Measurements from ENCODE around the gene ABCA6.
"Not testable (repeated sequence)": the region's sequence is repeated elsewhere in the genome, so short reads cannot be mapped to it uniquely, and the experiment has no call there.

ABCA6 gene, protein sequence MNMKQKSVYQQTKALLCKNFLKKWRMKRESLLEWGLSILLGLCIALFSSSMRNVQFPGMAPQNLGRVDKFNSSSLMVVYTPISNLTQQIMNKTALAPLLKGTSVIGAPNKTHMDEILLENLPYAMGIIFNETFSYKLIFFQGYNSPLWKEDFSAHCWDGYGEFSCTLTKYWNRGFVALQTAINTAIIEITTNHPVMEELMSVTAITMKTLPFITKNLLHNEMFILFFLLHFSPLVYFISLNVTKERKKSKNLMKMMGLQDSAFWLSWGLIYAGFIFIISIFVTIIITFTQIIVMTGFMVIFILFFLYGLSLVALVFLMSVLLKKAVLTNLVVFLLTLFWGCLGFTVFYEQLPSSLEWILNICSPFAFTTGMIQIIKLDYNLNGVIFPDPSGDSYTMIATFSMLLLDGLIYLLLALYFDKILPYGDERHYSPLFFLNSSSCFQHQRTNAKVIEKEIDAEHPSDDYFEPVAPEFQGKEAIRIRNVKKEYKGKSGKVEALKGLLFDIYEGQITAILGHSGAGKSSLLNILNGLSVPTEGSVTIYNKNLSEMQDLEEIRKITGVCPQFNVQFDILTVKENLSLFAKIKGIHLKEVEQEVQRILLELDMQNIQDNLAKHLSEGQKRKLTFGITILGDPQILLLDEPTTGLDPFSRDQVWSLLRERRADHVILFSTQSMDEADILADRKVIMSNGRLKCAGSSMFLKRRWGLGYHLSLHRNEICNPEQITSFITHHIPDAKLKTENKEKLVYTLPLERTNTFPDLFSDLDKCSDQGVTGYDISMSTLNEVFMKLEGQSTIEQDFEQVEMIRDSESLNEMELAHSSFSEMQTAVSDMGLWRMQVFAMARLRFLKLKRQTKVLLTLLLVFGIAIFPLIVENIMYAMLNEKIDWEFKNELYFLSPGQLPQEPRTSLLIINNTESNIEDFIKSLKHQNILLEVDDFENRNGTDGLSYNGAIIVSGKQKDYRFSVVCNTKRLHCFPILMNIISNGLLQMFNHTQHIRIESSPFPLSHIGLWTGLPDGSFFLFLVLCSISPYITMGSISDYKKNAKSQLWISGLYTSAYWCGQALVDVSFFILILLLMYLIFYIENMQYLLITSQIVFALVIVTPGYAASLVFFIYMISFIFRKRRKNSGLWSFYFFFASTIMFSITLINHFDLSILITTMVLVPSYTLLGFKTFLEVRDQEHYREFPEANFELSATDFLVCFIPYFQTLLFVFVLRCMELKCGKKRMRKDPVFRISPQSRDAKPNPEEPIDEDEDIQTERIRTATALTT (N-terminal part only)

DNA sequence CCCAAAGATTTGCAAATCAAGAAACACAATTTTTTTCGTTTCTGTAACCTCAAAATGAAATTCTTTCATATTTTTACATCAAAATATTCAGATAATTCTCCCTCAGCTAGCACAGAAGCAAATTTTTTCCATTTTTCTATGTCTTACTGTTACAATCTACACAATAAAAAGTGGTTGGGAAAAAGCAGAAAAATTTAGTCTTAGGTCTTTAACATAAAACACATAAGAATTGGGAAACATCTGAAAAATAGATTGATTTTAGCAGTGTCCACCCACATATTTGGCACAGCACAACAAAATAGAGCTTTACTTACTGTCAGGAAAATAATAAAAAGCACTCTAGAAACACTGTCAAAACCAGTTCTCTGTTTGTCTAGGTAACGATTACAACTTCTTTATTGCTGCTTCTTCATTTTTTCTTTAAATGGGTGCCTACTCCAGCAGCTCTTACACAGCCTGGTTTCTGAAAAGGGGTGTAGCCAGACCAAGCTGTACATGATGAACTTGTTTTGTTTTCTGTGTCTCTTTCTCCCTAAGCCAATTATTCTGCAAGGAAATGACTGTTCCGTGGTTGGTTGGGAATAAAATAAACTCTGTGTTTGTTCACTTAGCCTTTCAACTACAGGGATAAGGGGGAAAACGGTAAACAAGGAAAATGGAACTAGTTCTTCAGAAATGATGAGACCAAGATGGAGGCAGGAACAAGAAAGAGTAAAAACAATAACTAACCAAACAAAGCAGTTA, at the start of gene ABCA6:
Gene ABCA6, minus strand, starts transcription at position 465 of the 744 bp plus-strand sequence. CDS start 1,192 bp downstream, outside the sequence.
- DNase-seq, result no peak

DNA sequence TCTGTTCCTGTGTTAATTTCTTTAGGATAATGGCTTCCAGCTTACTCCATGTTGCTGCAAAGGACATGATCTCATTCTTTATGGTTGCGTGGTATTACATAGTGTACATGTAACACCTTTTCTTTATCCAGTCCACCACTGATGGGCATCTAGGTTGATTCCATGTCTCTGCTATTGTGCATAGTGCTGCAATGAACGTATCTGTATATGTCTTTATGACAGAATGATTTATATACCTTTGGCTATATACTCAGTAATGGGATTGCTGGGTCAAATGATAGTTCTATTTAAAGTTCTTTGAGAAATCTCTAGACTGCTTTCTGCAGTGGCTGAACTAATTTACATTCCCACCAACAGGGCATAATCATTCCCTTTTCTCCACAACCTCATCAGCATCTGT, 47.1 kb upstream of the ABCA6 start:
- no peak for DNase-seq

DNA sequence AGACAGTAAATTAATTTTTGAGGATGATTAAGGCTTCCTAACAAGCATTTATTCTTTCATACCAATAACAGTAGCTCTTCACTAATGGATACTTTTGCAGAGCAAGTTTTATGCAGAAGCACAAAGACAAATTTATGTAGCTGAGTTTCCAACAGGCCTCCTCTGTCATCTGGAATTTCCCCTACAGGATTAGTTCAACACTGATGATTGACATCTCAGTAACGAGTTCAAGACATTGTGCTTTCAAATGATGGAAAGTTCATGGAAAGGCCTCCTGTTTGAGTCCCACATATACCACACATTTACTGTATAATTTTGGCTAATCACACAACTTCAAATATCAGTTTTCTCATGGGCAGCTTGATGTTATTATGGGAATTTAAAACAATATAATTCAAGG, 46.4 kb upstream of the ABCA6 start:
- no peak for DNase-seq

DNA sequence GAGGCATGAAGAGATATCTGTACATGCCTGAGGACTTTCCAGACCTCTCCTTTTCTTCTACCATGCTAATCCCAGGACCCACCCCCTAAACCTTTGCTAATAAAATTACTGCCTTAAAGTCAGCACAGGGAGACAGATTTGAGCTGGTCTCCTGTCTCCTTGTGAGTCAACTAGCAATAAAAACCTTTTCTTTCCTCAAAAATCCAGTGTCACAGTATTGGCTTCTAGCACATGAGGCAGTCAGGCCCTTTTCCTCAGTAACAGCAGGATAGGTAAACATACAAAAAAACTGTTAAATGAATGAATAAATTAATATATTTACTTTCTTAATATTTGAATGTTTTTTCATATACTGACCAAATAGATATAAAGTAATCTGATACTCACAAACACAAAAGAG, 45.6 kb upstream of the ABCA6 start:
- DNase-seq, result no peak

DNA sequence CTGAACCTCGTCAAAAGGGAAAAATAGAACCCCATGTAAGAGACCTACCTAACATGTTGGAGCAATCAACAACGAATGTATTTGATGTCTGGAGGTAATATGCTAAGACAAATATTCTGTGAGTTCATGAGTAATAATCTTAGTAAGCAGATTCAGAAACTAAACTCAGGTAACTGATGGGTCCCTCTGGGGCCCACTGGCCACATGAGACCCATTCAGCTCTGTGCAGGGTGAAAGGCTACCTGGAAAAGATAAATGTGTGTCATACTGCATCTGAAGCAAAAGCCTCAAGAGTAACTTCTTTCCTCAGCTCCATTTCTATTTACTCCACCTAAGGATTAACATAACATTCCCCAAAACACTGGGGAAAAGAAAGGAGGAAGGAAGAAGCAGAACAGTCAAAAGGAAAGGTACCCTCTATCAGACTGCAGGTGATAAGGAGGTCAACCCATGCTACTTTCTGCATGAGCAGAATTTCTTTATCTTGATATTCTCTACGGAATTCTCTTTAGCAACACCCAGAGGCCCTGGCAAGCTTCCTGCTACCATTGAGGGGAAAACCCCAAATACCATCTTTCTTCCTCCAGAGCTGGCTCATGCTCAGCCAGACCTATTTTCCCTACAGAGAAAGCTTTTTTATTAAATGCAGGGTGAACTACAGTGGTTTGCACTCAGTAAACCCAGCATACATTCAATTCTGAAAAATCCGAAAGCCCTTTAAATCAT, 37.7 kb upstream of the ABCA6 start:
- no peak for DNase-seq

DNA sequence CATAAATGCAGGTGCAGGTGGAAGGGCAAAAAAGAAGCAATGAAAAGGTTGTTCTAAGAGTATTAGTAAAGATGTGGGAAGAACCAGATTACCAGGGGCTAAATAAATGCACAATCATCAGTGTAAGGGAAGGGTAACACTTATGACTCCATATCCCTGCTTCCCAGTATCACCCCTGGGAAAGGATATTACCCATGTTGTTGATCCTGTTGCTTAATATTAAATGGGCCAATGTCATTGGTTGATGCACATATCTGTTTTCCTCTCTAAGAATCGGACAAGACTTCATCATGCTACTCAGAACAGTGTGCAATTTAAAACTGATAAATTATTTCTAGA, 34.7 kb upstream of the ABCA6 start:
- DNase-seq, result no peak

DNA sequence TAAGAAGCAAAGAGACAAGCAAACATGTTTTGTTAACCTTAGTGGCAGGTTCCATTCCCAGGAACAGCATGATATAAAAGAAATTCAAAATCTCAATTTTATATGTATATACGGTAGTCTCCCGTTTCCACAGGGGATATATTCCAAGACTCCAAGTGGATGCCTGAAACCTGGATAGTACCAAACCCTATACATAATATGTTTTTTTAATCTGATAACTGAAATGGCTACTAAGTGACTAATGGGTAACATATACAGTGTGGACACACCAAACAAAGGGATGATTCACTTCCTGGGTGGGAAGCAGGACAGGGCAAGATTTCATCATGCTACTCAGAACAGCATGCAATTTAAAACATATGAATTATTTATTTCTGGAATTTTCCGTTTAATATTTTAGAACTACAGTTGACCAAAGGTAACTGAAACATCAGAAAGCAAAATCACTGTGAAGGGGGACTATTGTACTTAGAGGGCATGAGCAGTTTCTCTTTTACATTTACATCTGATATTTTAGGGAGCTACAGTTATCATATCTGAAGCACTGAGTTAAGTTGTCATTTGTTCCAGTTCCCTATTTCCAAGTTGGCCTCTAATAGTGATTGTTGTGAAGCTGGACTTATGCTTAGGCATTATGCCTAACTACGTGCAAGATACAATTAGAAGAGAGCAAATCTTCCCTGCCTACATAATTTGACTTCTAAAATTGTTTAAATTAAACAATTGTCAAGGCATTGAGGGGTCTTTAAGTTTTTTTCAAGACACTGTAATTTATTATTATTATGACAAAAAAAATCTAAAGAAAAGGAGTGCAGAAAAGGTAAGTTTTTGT, 34.1 kb upstream of the ABCA6 start:
- DNase-seq, result no peak

DNA sequence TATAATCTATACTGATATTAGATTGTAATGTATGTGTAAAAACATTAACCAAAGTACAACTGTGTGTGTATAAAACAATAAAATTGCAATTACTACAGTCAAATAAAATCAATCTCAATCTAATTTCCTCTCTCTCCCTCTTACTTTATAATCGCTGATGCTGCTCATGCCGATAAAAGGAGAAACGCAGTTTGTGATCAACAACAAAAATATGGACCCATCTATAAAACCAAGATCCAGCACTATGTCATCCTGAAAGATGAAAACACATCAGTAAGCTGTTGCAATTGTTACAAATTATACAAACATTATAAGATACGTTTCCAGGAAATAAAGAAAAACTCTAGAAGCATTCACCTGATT, 33.5 kb upstream of the ABCA6 start:
- no peak for DNase-seq

DNA sequence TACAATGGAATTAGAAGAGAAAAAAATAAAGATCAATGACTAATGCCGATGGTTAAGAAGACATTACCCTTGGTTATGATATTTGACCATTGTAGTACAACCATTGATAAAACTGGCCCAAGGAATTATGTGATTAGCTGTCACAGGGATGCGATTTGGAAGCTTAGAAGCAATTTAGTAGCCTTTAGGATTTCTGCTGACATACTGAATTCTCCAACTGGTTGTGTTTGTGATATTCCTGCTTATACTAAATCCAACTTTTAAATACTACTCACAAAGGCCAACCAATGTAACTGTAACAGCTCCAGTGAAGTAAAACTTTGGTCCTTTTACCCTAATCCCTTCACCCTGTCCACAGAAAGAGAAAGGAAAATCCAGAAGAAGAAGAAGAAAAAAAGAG, 31.4 kb upstream of the ABCA6 start:
- no peak for DNase-seq

DNA sequence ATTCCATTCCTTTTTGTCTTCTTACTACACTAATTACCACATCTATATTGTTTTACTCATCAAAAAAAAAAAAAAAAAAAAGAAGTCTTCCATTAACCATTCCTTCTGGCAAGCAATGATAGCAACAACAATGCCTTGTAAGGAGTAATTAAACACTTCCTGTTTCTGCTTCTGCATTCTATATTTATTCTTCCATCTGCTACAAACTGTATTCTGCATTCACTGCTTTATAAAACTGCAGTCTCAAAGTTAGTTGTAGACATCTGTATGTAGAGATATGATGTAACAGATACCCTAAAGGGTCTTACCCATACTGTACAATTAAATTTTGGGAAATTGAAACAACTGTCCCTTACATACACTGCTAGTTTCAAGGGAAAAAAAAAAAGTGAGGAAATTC, 28.7 kb upstream of the ABCA6 start:
- no peak for DNase-seq

DNA sequence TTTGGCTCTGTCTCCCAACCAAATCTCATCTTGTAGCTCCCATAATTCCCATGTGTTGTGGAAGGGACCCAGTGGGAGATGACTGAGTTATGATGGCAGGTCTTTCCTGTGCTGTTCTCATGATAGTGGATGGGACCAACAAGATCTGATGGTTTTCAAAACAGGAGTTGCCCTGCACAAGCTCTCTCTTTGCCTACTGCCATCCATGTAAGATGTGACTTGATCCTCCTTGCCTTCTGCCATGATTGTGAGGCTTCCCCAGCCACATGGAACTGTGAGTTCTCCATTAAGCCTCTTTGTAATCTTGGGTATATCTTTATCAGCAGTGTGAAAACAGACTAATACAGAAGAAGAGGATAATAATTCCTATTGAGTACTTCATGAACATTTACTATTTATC, 26.9 kb upstream of the ABCA6 start:
- DNase-seq, result not testable (repeated sequence)

DNA sequence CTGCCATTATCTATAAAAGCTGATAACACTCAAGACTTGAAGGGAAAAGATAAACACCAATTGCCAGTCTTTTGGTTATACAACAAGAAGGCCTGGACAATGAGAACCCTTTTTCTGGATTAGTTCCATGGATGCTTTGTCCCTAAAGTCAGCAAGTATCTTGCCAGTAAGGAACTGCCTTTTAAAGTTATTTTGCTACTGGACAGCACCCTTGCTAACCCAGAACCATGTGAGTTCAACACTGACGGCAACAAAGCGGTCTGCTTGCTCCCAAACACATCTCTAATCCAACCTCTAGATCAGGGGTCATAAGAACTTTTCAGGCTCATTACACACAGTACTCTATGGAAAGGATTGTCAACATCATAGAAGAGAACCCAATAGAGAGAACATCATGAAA, 25.3 kb upstream of the ABCA6 start:
- no peak for DNase-seq

DNA sequence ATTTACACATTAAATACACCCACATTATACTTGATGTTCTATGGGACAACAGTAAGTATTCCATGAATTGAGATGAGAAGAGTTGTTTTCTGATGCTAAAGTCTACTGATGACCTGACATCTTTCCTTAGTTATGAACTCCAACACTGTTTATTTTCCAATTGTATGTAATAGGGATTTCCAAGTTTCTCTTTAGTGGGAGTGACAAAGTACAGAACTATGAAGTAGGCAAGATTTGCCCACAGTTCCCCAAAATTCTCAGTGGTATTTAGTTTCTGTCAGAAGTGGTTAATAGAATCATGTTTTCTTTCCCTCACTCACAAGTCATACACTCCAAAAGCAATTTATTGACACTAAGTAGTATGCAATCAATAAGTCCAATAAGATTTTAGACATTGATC, 22.5 kb upstream of the ABCA6 start:
- no peak for DNase-seq

DNA sequence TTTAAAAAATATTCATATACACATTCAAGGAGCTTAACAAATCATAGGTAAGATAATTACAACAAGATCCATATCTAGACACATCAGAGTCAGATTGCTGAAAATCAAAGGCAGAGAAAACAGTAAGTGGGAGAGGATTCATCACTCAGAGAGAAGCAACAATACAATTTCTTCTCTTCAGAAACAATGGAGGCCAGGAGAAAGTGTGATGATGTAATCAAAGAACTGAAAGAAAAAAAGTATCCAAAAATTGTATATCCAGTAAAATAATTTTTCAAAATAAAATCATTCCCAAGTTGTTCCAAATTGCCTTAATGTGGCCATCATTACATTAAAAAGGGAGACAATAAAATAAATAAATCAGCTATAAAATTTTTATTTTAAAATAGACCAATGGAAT, 17.7 kb upstream of the ABCA6 start:
- DNase-seq, result no peak

DNA sequence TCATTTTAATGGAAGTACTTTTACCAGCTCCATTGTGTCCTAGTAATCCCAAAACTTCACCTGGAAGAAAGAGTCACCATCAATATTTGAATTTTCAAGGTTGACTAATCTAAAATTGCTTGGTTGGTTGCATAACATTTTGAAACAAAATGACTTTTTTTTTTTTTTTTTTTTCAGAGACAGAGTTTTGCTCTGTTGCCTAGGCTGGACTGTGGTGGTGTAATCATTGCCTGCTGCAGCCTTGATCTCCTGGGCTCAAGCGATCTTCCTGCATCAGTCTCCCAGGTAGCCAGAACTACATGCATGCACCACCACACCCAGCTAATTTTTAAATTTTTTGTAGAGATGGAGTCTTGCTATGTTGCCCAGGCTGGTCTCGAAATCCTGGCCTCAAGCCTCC, 12.6 kb upstream of the ABCA6 start:
- no peak for DNase-seq

DNA sequence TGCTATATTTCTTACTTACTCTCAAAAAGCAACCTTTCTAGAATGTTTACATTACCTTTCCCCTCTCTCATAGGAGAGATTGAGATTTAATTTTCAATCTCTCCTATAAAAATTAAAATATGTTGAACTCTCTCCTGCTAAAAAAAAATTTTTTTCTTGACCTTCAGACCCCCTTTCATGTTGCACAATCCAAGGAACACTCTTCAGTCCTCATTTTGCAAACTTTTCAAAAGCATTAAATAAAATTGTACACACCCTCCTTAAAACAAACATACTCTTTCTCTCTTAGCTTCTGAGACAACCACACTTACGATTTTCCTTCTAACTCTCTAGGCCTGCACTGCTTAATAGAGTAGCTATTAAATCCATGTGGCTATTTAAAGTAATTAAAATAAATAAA, 8.6 kb upstream of the ABCA6 start:
- DNase-seq, result no peak

DNA sequence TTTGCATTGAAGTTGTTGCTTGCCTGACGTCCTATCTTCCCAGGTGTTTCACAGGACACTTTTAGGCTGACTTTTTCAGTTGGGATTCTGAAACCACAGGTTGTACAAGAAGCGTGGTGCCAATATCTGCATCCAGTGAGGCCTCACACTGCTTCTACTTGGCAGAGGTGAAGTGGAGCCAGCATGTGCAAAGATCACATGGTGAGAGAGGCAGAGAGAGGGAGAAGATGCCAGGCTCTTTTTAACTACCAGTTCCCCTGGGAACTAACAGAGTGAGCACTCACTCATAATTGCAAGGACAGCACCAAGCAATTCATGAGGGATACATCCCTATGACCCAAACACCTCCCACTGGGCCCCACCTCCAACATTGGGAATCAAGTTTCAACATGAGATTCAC, 5.8 kb upstream of the ABCA6 start:
- no peak for DNase-seq

DNA sequence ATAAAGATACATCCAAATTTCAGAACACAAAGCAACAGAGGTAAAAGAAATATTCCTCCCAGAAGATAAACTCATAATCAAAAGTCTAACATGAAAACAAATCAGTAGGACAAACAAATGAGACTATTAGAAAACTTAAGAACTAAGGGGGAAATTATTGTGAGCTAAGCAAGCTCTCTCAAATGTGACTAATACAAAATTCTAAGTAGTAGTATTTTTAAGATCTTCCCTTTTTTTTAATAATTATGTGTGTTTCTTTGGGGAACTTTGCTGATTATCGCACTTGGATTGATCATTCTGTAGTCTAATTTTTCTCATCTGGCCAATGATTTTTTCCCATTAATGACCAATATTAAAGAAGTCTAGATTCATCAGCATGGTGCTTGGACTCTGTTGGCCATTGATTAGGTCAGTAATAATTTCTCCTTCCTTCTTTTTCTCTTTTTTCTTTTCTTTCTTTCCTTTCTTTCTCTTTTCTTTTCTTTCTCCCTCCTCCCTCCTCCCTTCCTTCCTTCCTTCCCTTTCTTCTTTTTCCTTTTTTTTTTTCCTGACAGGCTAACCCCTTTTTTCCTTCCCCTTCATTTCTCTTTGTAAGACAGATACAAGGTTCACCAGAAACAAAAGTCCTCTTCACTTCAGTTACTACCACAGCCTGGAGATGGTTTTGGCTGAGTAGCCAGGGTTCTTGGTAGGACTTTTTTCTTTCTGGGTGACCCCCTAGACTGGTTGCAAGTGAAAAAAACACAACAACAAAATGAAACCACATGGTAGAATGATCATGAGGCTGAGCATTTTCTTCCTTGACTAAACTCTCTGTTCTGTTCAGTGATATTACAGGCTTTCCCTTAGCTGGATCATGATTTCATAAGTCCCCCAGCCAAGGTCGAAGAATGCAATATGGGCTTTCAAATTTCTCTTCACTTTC, 2.9 kb upstream of the ABCA6 start:
- DNase-seq, result no peak

DNA sequence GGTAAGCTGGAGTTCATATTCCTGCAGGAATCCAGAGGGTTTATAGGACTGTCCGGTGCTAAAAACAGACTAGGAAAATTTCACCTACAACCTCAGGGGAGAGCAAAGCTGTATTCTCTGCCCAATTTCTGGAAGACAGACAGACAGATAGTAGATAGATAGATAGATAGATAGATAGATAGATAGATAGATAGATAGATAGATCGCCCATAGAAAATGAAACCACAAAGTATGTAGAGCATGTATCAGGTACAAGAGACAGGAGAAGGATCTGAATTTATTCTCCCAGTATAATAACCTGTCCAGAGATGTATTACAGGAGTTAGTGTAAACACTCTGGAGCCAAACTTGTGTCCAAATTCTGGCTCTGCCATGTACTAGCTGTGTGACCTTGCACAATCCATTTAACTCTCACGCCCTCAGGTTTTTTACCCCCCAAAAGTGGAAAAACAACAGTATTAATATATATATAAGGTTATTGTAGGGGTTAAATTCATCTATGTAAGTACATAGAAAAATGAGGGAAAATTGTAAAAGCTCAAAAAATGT, 2.1 kb upstream of the ABCA6 start:
- no peak for DNase-seq

DNA sequence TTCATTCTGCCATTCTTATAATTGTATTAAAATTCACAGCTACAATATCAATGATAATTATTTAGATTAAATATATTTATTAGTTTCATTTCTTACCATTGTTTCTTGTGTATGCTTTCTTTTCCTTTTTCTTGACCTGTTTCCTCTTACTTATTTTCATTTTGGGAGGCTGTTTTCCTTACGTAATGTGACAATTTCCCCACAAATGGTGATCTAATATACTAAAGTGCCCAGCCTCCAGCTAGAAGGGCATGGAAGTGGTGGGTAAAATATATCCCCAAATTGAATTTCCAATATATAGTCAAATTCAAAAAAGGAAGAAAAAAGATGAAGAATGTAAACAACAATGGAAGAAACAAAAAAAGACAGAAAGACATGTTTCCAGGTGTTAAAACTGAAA, 1.5 kb upstream of the ABCA6 start:
- no peak for DNase-seq

Data from stimulated activated naive CD4-positive, alpha-beta T cell (primary cell).